Esophagus (tissue), 2 donors: ENCODE measurements around the gene ESX1. TPM values are rescaled to one million over a fixed set of nuclear protein-coding genes. Genes with fewer than 3 reads are reported as not detected.

Experiments
- polyA plus RNA-seq, 2 donors: library from polyadenylated mRNA; stranded (reverse); fragments of 200-250 nt; gene quantifications; one replicate each; pipeline ENCODE4 v1.2.3, GENCODE V29; 2013
- donor health status: healthy with polysubstance abuse.
- donor health status: Bipolar disorder and iron deficiency.

The ESX1 gene
- polyA plus RNA-seq, 2 donors, result not detected

Other genes with a start within 250 kb of the ESX1 start
- not detected for gene H2BW1, start 241.2 kb downstream of the ESX1 start, polyA plus RNA-seq
- gene H2BW2, start 215.0 kb downstream of the ESX1 start, polyA plus RNA-seq, result not detected
- gene TMSB15C, start 178.7 kb downstream of the ESX1 start, polyA plus RNA-seq, result under 1 TPM; 0.24 to 0.28 TPM
- gene ZCCHC18, start 142.4 kb downstream of the ESX1 start, polyA plus RNA-seq, result under 1 TPM; 0.51 to 0.71 TPM
- gene SLC25A53, start 97.9 kb downstream of the ESX1 start, polyA plus RNA-seq, result 1 to 10 TPM; 2.9 to 4.1 TPM
- gene FAM199X, start 88.5 kb downstream of the ESX1 start, polyA plus RNA-seq, result 1 to 10 TPM; 4.5 to 5.8 TPM